ENCODE data around the gene IFT22.

GRCh38 chr7:101333912-101334311 is 12.3 kb upstream of the IFT22 start:
- no peak for TF ChIP-seq CTCF (IDR thresholded peaks at IDR 0.05)
- no peak for TF ChIP-seq POLR2A (IDR thresholded peaks at IDR 0.05)

Data from sigmoid colon (tissue), 3 donors.